SU-DHL-6 (cell line): ENCODE results near the gene TALDO1.
"Not testable (repeated sequence)": the region's sequence is repeated elsewhere in the genome, so short reads cannot be mapped to it uniquely, and the experiment has no call there.

Experiments
- H2AFZ ChIP-seq: fragments of 200-600 bp; sonication (generic); 2 replicates; pipeline ENCODE4 v1.6.1; 2014; ENCODE audit warnings: low read depth, mild to moderate bottlenecking, moderate library complexity, mixed read lengths, antibody characterized with exemption, low read length; ENCODE audit not compliant: severe bottlenecking
- H3F3A ChIP-seq: fragments of 200-600 bp; shearing (Covaris generic); 2 replicates; pipeline ENCODE4 v1.6.0; 2016; ENCODE audit warnings: antibody characterized with exemption, mild to moderate bottlenecking; ENCODE audit not compliant: insufficient read depth
- H3K27ac ChIP-seq: fragments of 200-600 bp; sonication (generic); 2 replicates; pipeline ENCODE4 v1.5.1; 2016; ENCODE audit warnings: low read depth, mild to moderate bottlenecking, low read length, moderate library complexity, mixed read lengths
- H3K27me3 ChIP-seq: fragments of 200-600 bp; sonication (generic), shearing (Covaris generic); 2 replicates; pipeline ENCODE4 v1.6.0; 2014; ENCODE audit warnings: mild to moderate bottlenecking, low read length
- H3K36me3 ChIP-seq: fragments of 200-600 bp; sonication (generic); 2 replicates; pipeline ENCODE4 v1.6.1; 2014; ENCODE audit warnings: mild to moderate bottlenecking, low read length, mixed read lengths
- H3K4me2 ChIP-seq: fragments of 300-600, 200-600 bp; shearing (Covaris generic), sonication (generic); 2 replicates; pipeline ENCODE4 v1.6.0; 2014; ENCODE audit warnings: low read length, low read depth, mild to moderate bottlenecking; ENCODE audit not compliant: poor library complexity, severe bottlenecking
- H3K4me3 ChIP-seq: fragments of 200-600 bp; sonication (generic); 2 replicates; pipeline ENCODE4 v1.5.1; 2014; ENCODE audit warnings: antibody characterized with exemption, low read length, mild to moderate bottlenecking, mixed read lengths; ENCODE audit not compliant: insufficient read depth, poor library complexity, severe bottlenecking
- H3K79me2 ChIP-seq: fragments of 200-600 bp; sonication (generic); 2 replicates; pipeline ENCODE4 v1.6.1; 2014; ENCODE audit warnings: mild to moderate bottlenecking, low read length, moderate library complexity; ENCODE audit not compliant: insufficient read depth
- H3K9ac ChIP-seq: fragments of 200-600 bp; sonication (generic); 2 replicates; pipeline ENCODE4 v1.7.0; 2014; ENCODE audit warnings: mild to moderate bottlenecking, low read length
- H3K9me2 ChIP-seq: fragments of 200-600 bp; sonication (generic); replicated peaks from 2 replicates; pipeline ENCODE4 v1.6.1; 2014; ENCODE audit warnings: low read length; ENCODE audit not compliant: insufficient read depth
- H3K9me3 ChIP-seq: fragments of 200-600 bp; sonication (generic); 2 replicates; pipeline ENCODE4 v1.6.1; 2014; ENCODE audit warnings: low read length, mixed read lengths; ENCODE audit not compliant: insufficient read depth
- H4K20me1 ChIP-seq: fragments of 200-600 bp; sonication (generic); 2 replicates; pipeline ENCODE4 v1.6.1; 2014; ENCODE audit warnings: low read depth, mild to moderate bottlenecking, antibody characterized with exemption, low read length, moderate library complexity, mixed read lengths
- EZH2phosphoT487 ChIP-seq: fragments of 200-600 bp; sonication (generic), shearing (Covaris generic); conservative IDR thresholded peaks from 2 replicates; pipeline ENCODE4 v1.6.1; 2018; ENCODE audit warnings: mild to moderate bottlenecking, antibody characterized with exemption, low read length, moderate library complexity, mixed read lengths
- TF ChIP-seq, protein P1 (sequence below): fragments of 200-600 bp; sonication (generic); IDR thresholded peaks from one replicate; pipeline ENCODE4 v1.5.1; 2017; ENCODE audit warnings: antibody characterized with exemption, mild to moderate bottlenecking, low read length, moderate library complexity; ENCODE audit not compliant: insufficient read depth, poor library complexity, severe bottlenecking

The TALDO1 gene

DNA sequence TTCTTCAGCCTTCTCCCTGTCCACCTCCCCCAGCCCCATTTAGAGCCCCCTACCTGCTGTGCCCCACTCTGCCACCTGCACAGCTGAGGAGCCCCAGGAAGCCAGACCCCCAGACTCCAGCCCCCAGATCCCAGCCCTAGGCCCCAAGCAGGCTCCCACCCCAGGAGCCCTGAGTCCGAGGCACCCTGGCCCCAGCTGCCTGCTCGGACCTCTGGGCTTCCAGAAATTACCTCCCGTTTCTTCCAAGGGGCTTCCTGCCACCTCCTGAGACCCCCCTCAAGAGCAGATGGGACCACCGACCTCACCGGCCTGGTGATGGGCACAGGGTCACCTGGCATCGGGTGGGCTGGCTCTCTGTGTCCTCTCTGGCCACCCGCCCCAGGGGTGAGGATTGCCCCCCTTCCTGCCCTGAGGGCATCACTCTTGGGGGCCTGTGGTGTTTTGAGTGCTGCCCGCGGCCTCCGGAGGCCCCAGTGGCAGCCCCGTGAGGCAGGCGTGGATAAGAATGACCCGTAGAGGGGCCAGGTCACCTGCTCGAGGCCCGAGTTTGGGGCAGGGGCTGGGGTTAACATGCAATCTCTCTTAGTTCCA lies 18.3 kb upstream of the TALDO1 start:
- no peaks in the 10 kb centered on the region for H4K20me1 ChIP-seq
- no peak overlapping the region for H3K4me2 ChIP-seq
- H3K27ac ChIP-seq, result no peak overlapping the region
- TF ChIP-seq, protein P1, sequence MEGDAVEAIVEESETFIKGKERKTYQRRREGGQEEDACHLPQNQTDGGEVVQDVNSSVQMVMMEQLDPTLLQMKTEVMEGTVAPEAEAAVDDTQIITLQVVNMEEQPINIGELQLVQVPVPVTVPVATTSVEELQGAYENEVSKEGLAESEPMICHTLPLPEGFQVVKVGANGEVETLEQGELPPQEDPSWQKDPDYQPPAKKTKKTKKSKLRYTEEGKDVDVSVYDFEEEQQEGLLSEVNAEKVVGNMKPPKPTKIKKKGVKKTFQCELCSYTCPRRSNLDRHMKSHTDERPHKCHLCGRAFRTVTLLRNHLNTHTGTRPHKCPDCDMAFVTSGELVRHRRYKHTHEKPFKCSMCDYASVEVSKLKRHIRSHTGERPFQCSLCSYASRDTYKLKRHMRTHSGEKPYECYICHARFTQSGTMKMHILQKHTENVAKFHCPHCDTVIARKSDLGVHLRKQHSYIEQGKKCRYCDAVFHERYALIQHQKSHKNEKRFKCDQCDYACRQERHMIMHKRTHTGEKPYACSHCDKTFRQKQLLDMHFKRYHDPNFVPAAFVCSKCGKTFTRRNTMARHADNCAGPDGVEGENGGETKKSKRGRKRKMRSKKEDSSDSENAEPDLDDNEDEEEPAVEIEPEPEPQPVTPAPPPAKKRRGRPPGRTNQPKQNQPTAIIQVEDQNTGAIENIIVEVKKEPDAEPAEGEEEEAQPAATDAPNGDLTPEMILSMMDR, result no peak
- no peak for TF ChIP-seq EZH2phosphoT487
- H3K4me3 ChIP-seq, result no peak overlapping the region
- H3K79me2 ChIP-seq, result no peaks in the 10 kb centered on the region
- no peaks in the 10 kb centered on the region for H3K27me3 ChIP-seq
- no peaks in the 10 kb centered on the region for H3K9me3 ChIP-seq
- H3K9me2 ChIP-seq, result no peaks in the 10 kb centered on the region
- no peak overlapping the region for H2AFZ ChIP-seq
- no peaks in the 10 kb centered on the region for H3F3A ChIP-seq
- H3K36me3 ChIP-seq, result no peaks in the 10 kb centered on the region
- H3K9ac ChIP-seq, result no peak overlapping the region

DNA sequence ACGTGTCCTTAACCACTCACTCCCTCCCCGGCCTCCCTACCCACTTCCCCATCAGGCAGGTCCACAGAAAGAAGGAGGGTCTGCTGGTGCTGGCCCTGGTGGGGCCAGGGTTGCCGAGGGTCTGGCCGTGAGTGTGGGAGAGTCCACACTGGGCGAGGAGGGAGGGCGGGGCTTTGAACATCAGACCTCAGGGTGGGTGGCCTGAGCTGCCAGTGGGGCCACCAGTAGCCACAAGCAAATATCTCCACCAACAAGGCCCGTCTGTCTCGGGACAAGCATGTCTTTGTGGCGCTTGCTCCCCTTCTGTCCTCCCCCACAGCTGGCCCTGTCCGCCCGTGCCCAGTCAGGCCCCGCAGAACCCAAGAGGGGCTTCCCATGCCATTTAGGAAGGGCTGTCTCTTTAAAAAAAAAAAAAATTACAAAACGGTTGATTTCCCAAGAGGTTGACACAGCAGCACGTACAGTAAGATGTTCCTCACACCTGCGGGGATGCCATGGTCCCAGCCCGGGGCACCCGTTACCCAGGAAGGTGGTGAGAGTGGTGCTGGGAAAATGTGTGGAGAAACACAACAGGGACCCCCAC lies 17.7 kb upstream of the TALDO1 start:
- no peaks in the 10 kb centered on the region for H3K9me3 ChIP-seq
- H4K20me1 ChIP-seq, result no peaks in the 10 kb centered on the region
- no peak overlapping the region for H3K4me2 ChIP-seq
- TF ChIP-seq, protein P1, result no peak
- TF ChIP-seq EZH2phosphoT487, result no peak
- H3K79me2 ChIP-seq, result no peaks in the 10 kb centered on the region
- no peaks in the 10 kb centered on the region for H3F3A ChIP-seq
- H3K36me3 ChIP-seq, result no peaks in the 10 kb centered on the region
- no peak overlapping the region for H3K4me3 ChIP-seq
- no peak overlapping the region for H2AFZ ChIP-seq
- no peaks in the 10 kb centered on the region for H3K9me2 ChIP-seq
- H3K9ac ChIP-seq, result no peak overlapping the region
- no peaks in the 10 kb centered on the region for H3K27me3 ChIP-seq
- no peak overlapping the region for H3K27ac ChIP-seq

- TF ChIP-seq, protein P1, result no peak
- TF ChIP-seq EZH2phosphoT487, result no peak
- Histone ChIP-seq H3K9ac (no peak overlapping the region), H3K79me2 (no peaks in the 10 kb centered on the region), H3K9me2 (no peaks in the 10 kb centered on the region), H3K27ac (no peak overlapping the region), H3F3A (no peaks in the 10 kb centered on the region), H3K4me2 (no peak overlapping the region), H3K4me3 (no peak overlapping the region), H3K9me3 (no peaks in the 10 kb centered on the region), H3K27me3 (no peaks in the 10 kb centered on the region), H2AFZ (no peak overlapping the region), H3K36me3 (no peaks in the 10 kb centered on the region), H4K20me1 (no peaks in the 10 kb centered on the region)
Measured at GRCh38 chr11:733072-733471, 14.2 kb upstream of the TALDO1 start.

DNA sequence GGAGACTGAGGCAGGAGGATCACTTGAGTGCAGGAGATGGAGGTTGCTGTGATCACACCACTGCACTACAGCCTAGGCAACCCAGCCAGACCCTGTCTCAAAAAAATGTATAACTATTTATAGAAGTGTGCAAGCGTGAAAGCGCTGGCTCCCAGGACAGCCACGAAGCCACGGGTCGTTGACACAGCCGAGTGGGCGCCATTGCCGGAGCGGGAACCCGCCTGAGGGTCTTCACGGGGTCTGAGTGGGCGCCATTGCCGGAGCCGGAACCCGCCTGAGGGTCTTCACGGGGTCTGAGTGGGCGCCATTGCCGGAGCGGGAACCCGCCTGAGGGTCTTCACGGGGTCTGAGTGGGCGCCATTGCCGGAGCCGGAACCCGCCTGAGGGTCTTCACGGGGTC lies 12.7 kb upstream of the TALDO1 start:
- not testable (repeated sequence) for H2AFZ ChIP-seq, H3K27me3 ChIP-seq, H3K9ac ChIP-seq, H4K20me1 ChIP-seq, H3K4me2 ChIP-seq, H3F3A ChIP-seq, H3K4me3 ChIP-seq, H3K36me3 ChIP-seq, H3K9me3 ChIP-seq, H3K27ac ChIP-seq, H3K9me2 ChIP-seq, H3K79me2 ChIP-seq
